Kidney glomerular epithelial cell (primary cell): ENCODE measurements around the gene OXSR1.
"Not testable (repeated sequence)": the region's sequence is repeated elsewhere in the genome, so short reads cannot be mapped to it uniquely, and the experiment has no call there.

Source experiments
- DNase-seq: peaks from one replicate; lab custom pipeline; 2025; lab: John Stamatoyannopoulos, UW

OXSR1 gene

DNA sequence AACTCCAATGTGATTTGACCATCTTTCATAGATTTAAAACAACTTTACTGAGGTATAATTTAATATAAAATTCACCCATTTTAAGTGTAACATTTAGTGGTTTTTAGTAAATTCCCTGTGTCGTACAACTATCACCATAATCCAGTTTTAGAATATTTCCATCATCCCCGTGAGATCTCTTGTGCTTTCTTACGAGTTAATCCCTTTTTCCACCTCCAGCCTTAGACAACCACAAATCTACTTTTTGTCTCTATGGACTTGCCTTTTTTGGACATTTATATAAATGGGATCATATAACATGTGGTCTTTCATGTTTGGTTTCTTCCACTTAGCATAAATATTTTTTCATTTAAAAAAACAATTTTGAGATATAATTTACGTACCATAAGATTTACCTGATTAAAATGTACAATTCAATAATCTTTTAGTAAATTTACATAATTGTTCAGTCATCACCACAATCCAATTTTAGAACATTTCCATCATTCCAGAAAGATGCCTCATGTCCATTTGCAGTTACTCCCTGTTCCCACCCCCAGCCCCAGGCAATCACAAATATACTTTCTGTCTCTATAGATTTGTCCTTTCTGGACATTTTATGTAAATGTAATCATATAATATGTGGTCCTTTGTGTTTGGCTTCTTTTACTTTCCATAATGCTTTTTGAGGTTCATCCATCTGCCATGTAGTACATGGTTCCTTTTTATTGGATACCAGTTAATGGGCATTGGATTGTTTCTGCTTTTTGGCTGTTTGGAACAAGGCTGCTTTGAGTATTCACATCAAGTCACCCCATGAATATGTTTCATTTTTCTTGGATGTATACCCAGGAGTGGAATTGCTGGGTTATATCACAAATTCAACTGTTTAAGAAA, 3.1 kb downstream of the OXSR1 start:
- DNase-seq: peak; percentile 16

- no peak for DNase-seq
Measured at GRCh38 chr3:38169027-38169317, 3.6 kb downstream of the OXSR1 start.

DNA sequence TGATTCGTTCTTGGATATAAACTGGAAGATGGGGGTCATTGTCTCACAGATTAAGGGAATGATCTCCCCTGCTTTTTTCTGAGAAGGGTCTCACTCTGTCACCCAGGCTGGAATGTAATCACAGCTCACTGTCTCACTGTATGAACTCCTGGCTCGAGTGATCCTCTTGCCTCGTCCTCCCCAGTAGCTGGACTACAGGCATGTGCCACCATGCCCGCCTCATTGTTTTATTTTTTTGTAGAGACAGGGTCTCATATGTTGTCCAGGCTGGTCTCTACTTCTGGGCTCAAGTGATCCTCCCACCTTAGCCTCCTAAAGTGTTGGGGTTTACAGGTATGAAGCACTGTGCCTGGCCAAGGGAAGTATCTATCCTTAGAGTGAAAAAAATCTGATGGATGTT, 5.4 kb downstream of the OXSR1 start:
- no peak for DNase-seq

GRCh38 chr3:38171622-38172021, 6.3 kb downstream of the OXSR1 start:
- DNase-seq: no peak

GRCh38 chr3:38173834-38174418, 8.6 kb downstream of the OXSR1 start:
- no peak for DNase-seq

- no peak for DNase-seq
Measured at GRCh38 chr3:38177181-38177580, 11.8 kb downstream of the OXSR1 start.

DNA sequence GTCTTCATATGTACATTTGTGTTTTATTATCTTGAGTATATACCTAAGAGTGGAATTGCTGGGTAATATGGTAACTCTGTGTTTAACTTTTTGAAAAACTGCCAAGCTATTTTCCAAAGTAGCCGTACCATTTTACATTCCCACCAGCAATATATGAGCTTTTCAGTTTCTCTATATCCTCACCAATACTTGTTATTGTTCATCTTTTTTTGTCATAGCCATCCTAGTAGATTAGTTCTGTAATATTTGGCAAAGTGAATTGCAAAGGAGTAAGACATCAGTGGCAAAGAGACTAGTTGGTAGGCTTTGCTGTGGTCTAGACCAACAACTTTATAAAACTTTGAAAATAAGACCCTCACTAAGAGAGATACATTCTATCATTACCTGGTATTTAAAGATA, 21.4 kb downstream of the OXSR1 start:
- no peak for DNase-seq

DNA sequence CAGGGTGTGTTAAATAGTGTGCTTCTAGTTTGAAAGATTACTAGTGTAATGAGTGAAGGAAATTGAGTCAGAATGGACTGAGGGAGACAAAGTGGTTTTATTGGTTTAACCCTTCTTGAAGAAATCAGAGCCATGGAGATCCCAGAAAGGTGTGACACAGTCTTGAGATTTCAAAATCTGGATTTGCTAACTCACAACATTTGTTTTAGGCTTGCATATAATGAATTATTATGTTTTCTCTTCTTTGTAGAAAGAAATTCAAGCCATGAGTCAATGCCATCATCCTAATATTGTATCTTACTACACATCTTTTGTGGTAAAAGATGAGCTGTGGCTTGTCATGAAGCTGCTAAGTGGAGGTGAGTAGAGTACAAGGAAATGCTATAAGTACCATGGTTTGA, 25.1 kb downstream of the OXSR1 start:
- DNase-seq: no peak

GRCh38 chr3:38202931-38203330, 37.6 kb downstream of the OXSR1 start:
- DNase-seq: not testable (repeated sequence)

DNA sequence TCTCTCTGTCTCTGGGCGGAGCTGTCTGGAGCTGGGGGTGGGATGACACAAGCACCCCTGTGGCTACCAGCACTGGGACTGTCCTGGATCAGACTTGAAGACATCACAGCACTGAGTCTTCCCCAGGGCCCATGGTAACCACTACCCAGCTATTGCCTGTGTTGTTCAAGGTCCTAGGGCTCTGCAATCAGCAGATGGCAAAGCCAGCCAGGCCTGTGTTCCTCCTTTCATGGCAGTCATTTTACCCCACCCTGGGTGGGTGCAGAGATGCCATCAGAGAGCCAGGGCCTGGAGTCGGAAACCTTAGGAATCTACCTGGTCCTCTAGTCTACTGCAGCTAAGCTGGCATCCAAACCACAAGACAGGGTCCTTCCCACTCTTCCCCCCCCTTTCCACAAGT, 38.4 kb downstream of the OXSR1 start:
- no peak for DNase-seq

DNA sequence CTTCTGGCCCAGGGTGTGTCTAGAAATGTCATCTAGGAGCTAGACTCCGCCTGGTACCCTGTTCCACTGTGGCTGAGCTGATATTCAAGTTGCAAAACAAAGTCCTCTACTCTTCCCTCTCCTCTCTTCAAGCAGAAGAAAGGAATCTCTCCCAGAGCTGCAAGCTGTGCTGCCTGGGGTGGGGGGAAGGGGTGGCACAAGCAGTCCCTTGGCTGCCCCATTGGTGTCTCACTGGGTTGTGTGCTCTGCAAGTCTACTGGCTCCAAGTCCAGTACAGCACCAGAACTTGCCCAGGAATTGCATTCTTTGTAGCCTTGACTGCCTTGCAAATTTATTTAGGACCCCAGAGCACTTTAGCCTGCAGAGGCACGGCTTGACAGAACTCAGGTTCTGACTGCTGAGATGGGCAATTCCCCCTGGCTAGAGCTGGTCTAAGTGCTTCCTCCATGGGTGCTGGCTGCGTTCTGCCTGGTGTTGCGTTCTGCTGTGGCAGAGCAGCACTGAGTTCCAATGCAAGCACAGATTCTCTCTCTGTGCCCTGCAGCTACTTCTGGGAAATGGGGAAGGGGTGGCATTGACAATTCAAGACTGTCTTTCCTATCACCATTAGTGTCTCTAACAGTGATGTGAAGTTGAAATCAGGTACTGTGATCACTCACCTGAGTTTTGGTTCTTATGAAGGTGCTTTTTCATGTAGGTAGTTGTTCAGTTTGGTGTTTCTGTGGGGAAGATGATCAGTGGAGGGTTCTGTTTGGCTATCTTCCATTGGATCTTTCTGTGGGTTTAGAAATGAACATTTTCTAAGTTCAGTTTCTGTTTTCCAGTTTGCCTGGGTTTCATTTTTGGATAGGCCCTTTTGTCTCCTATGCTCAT, 39.5 kb downstream of the OXSR1 start:
- DNase-seq: no peak

GRCh38 chr3:38205472-38205805, 40.1 kb downstream of the OXSR1 start:
- no peak for DNase-seq

DNA sequence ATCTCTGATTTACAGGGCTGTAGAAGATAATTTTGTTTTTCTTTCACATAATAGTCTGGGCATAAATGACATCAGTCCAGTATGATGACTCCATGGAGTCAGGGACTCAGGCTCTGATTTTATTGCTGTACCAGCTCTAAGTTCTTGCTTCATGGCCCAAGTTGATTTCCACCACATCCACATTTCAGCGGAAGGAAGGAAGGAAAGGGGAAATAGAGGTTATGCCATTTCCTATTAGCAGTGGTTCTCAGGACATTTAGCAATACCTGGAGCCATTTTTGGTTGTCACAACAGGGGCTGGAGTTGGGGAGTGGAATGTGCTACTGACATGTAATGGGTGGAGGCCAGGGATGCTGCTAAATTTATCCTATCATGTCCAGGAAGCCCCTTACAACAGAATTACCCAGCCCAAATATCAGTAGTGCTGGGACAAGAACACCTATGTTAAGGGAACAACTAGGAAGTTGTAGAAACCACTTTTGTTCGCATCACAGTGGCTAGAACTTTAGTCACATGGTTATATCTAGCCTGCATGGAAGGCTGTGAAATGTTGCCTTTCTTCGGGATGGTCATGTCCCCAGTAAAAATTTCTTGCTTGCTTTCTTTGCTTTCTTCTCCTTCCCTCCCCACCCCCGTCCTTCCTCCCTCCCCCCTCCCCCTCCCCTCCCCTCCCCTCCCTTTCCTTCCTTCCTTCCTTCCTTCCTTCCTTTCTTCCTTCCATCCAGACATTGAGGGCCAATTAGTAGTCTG, 42.1 kb downstream of the OXSR1 start:
- DNase-seq: no peak

DNA sequence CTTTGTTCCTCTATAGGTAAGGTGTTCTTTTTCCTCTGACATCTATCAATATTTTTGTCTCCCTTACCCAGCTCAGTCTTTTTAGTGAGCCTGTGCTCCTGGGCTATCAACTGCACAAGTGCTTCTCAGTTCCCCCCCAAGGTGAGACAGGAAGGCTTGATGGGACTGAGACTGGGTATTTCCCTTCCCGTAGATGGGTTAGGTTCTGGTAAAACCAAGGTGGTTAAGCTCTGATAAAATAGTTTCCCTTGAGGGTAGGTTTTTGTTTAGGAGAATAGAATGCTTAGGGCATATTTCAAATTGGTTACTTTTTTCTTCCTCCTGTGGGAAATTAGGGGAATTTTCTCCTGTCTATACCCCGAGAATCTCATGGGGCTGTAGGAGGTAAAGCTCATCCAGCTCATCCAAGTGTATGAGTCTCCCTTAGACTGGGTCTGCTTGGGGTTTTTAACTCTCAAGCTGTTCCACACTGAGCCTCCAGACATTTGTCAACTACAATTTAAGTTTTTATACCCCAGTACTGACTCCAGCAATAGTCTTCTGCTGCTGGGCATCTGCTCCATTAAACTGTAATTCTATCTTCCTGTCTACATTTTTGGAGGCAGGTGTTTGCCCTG, 44.9 kb downstream of the OXSR1 start:
- no peak for DNase-seq

GRCh38 chr3:38212141-38212540, 46.8 kb downstream of the OXSR1 start:
- no peak for DNase-seq

DNA sequence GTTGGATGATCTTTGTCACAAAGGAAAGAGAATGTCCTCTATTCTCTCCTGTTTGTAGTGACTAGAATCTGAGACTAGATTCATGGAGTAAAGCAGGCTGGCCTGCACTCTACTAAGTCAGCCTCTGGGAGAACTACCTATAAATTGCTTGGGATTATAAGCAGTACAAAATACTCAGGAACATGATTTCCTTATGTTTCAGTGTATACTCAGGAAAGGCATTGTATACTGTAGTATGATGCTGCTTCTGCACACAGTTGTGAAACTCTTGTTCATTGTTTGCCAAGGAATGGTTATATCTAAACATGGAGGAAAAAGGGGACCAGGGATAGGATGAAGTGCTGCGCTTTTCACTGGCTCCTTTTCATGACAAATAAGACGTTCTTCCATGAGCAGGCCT, 49.2 kb downstream of the OXSR1 start:
- DNase-seq: peak; percentile 5

GRCh38 chr3:38219609-38220197, 54.4 kb downstream of the OXSR1 start:
- DNase-seq: no peak

GRCh38 chr3:38221005-38221404, 55.7 kb downstream of the OXSR1 start:
- DNase-seq: no peak

DNA sequence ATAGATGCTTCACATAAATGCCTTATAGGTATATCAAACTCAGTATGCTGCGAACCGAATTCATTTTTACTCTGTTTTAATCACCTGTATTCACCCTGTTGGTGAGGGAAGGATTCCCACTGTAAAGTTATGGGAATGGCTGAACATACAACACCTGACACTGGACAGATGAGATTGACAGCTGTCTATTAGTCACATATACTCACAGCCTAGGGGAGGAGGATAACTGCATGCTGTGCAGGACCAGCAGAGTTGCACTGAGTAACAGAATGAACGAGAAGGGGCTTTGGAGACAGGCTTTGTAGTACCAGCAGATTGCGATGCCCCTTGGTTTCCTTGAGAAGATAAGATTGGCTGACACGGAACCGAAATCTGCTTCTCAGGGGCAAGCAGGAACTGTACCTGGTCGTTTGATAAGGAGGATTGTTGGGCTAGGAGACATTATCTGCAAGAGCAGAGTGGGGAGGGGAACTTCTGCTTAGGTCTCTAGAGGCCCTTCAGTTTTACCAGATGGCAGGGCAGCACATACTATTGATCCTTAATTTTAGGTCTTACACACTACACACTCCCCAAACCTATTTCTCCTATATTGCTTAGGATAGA, 56.8 kb downstream of the OXSR1 start:
- DNase-seq: no peak

DNA sequence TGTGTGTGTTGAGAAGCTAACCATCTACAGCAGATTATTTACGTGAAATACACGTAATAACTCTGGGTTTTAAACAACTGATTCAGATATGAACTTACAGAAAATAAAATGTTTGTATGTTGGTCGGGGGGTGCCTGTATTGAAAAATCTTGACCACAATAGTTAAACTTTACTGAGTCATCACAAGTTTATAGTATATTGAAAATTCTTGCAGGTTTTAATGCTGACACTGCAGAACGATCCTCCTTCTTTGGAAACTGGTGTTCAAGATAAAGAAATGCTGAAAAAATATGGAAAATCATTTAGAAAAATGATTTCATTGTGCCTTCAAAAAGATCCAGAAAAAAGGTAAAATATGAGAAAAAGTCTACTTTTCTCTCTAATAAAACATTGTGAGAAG, 59.0 kb downstream of the OXSR1 start:
- no peak for DNase-seq

DNA sequence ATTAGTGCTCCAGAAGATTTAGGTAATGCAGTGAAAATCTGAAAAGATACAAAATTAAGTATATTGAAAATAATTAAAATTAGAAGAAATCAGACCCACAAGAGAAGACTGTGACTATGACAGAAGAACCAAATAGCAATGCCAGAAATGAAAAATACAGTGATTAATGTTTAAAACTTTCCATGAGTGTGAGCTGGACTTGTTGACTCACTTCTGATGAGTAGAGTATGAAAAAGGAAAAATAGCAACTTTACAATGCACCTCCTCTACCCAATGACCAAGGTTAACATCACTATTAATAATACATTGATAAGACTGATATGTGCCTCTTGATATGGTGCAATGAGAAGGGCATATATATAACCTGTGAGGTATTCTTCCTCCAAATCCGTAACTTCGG, 60.9 kb downstream of the OXSR1 start:
- DNase-seq: peak; percentile 12
